Fibroblast of the aortic adventitia (primary cell): ENCODE measurements around the gene CAMSAP1. TPM values are rescaled to one million over a fixed set of nuclear protein-coding genes. Genes with fewer than 3 reads are reported as not detected.

ENCODE experiments used
- DNase-seq: peaks from one replicate; pipeline ENCODE4 v3.0.0-alpha.2; 2010; ENCODE audit warnings: low read depth
- H3K4me3 ChIP-seq: 2 replicates; pipeline ENCODE4 v1.5.1; 2011; ENCODE audit warnings: low read depth, mild to moderate bottlenecking, control low read depth, low read length, moderate library complexity
- CTCF ChIP-seq: IDR thresholded peaks from 2 replicates; pipeline ENCODE4 v1.5.1; 2011; ENCODE audit warnings: mild to moderate bottlenecking, low read length, control low read depth, inconsistent platforms; ENCODE audit not compliant: insufficient read depth
- total RNA-seq: library from RNA; depleted of rRNA; stranded (reverse); fragments of >200 nt; gene quantifications from 2 replicates; pipeline ENCODE4 v1.2.3, GENCODE V29; 2012; ENCODE audit warnings: low replicate concordance

The CAMSAP1 gene
- total RNA-seq, 1 donor, result 15.7 TPM

- no peak for DNase-seq
- TF ChIP-seq CTCF, result no peak
- no peak overlapping the region for H3K4me3 ChIP-seq
Measured at GRCh38 chr9:135815830-135816650, 91.3 kb downstream of the CAMSAP1 start.

- no peak for TF ChIP-seq CTCF
- DNase-seq, result no peak
- H3K4me3 ChIP-seq, result no peak overlapping the region
Measured at GRCh38 chr9:135815413-135815812, 91.9 kb downstream of the CAMSAP1 start.

GRCh38 chr9:135814421-135815095 lies 92.8 kb downstream of the CAMSAP1 start:
- no peak for TF ChIP-seq CTCF
- DNase-seq, result no peak
- H3K4me3 ChIP-seq, result no peak overlapping the region

- no peak for DNase-seq
- no peak overlapping the region for H3K4me3 ChIP-seq
- TF ChIP-seq CTCF, result no peak
Measured at GRCh38 chr9:135813671-135814290, 93.6 kb downstream of the CAMSAP1 start.

- no peak for DNase-seq
- no peak for TF ChIP-seq CTCF
- H3K4me3 ChIP-seq, result no peak overlapping the region
Measured at GRCh38 chr9:135812961-135813360, 94.4 kb downstream of the CAMSAP1 start.

- H3K4me3 ChIP-seq, result no peak overlapping the region
- DNase-seq, result no peak
- no peak for TF ChIP-seq CTCF
Measured at GRCh38 chr9:135811801-135812200, 95.5 kb downstream of the CAMSAP1 start.
